HG02840 (cell line): Measurements from ENCODE around the gene GP1BA.
"Not testable (repeated sequence)": the region's sequence is repeated elsewhere in the genome, so short reads cannot be mapped to it uniquely, and the experiment has no call there.

Experiments
- ATAC-seq: cut with Tn5 transposase; IDR thresholded peaks from one replicate; pipeline ENCODE4 v1.9.1; 2021; ENCODE audit warnings: mild to moderate bottlenecking, moderate library complexity, moderate number of reproducible peaks; ENCODE audit not compliant: unreplicated experiment, low FRiP score

Gene GP1BA

GRCh38 chr17:4901108-4901647 lies 30.9 kb upstream of the GP1BA start:
- no peak for ATAC-seq

DNA sequence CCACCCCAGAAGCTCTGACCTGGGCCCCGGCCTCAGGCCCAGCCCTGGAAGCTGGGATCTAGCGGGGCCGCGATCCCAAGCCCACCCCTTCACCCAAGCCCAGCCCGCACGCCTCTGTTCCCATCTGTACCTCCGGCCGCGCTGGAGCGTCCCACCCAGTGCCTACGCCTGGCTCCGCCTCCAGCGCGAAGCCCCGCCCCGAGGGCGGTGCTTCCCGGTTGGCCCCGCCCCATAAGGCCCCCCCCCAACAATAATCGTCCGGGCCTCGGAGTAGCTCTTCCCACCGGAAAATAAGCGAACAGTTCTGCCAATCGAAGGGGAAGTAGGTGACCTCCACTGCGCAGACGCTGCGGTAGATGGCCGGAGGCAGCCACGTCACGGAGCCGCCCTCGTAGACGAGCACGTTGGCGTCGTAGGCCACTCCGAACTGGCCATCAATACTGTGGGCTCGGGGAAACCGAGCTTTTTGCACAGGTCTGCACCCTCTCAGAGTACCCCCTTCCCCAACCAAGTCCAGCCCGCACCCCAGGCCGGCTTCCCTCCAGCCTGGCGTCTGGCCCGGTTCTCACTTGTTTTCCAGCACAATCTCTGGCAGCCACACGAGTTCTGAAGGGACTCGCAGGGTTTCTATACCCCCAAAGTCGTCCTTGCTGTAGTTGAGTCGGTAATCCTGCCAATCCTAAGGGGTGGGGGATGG lies 30.3 kb upstream of the GP1BA start:
- ATAC-seq = no peak

DNA sequence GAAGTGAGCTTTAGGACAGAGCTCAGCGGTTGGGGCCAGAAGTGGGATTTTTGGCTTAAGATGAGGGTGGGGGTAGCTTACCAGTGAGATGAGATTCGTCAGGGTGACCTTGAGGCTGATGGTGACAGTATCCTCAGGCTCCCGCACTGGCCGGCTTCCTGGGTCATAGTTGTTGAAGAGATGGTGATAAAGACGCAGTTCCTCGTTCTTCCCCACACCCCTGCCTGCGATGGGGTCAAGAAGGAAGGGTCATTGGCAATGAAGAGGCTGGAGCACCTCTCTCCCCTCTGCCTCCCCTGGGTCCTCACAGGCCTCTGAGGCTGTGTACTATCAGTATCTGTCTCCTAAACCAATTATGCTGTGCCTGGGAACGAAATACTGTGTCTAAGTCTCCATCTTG lies 29.5 kb upstream of the GP1BA start:
- ATAC-seq = no peak

DNA sequence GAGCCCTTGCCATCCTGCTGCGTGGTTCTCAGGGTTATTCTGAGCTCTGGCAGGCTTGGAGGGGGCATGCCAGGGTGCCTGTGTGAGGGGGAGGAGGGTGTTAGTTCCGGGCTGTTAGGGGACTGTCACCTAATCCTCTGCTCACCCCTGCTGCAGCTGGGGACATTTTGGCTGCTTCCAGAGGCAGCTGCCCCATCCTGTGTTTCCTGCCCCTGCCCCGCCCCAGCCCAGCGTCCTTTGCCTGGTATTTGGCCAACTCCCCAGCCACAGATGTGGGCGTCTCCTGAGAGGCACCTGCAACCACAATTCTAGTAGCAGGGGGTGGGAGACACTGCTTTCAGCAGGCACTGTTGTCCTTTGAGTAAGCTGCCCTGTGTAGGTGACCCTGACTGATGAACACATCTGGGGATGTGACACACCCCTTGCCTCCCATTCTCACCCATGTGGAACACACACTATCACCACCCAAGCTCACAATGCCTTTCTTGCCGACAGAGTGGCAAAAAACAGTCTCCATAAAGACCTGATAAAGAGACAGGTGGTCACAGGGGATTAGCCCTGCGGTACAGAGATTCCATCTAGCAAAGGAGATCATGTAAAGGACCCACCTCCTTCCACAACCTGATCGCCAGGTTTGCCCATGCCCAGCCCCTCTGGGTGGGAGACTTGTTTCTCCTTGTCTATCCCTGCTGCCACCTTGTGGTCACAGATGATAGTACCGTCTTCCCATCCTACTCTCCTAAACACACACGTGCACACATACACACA lies 28.8 kb upstream of the GP1BA start, which contains the start of gene CHRNE:
TSS of gene CHRNE (minus strand) at position 48 of the 768 bp plus-strand sequence. CDS start at position 13, 35 bp downstream.
- ATAC-seq = no peak

- ATAC-seq = not testable (repeated sequence)
Measured at GRCh38 chr17:4906642-4907041, 25.4 kb upstream of the GP1BA start.

DNA sequence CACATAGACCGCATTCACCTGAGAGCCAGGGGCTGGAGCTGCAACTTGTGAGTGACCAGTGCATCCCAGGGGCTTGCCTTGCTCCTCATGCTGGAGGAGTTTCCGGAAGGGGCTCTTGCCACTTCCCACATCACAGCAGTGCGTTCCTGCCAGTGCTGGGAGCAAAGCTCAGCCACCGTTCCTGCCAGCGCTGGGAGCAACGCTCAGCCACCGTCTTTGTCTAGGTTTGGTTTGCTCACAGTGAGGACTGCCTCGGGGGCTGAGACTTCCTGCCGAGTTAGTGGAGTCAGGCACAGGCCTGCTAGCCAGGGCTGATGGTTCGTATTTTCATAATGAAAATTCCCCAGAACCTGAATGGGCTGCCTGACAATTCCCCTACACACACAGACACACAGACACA lies 23.8 kb upstream of the GP1BA start:
- no peak for ATAC-seq

DNA sequence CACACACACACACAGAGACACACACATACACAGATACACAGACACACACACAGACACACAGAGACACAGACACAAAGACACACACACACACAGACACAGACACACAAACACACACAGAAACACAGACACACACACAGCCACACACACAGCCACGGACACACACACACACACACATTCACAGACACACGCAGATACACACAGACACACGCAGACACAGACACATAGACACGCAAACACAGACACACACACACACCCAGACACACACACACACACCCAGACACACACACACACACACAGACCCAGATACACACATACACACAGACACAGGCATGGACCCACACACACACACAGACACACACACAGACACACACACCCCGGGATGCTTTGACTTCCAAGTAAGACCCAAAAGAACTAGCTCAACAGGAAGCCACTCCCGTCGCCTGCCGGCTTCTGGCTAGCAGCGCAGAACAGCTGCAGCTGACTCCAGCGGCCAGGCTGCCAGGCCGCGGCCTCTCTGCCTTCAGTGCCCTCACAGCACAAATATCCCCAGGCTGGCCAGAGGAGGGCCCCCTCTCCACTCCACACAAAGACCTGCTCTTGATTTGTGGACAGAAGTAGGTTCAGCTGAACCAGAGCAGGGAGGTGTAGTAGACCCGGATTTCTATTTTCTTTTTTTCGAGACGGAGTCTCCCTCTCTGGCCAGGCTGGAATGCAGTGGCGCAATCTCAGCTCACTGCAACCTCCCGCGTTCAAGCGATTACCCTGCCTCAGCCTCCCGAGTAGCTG lies 23.2 kb upstream of the GP1BA start:
- no peak for ATAC-seq

GRCh38 chr17:4913994-4914393 lies 18.1 kb upstream of the GP1BA start:
- ATAC-seq = no peak

DNA sequence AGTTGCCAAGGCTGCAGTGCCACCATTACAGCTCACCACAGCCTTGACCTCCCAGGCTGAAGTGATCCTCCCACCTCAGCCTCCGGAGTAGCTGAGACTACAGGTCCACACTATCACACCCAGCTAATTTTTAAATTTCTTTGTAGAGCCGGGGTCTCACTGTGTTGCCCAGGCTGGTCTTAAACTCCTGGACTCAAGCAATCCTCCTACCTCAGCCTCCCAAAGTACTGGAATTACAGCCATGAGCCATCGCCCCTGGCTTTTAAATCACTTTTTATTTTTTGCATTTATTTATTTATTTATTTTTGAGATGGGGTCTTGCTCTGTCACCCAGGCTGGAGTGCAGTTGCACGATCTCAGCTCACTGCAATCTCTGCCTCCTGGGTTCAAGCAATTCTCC lies 17.5 kb upstream of the GP1BA start:
- ATAC-seq = not testable (repeated sequence)

GRCh38 chr17:4919511-4920047 lies 12.5 kb upstream of the GP1BA start:
- no peak for ATAC-seq

DNA sequence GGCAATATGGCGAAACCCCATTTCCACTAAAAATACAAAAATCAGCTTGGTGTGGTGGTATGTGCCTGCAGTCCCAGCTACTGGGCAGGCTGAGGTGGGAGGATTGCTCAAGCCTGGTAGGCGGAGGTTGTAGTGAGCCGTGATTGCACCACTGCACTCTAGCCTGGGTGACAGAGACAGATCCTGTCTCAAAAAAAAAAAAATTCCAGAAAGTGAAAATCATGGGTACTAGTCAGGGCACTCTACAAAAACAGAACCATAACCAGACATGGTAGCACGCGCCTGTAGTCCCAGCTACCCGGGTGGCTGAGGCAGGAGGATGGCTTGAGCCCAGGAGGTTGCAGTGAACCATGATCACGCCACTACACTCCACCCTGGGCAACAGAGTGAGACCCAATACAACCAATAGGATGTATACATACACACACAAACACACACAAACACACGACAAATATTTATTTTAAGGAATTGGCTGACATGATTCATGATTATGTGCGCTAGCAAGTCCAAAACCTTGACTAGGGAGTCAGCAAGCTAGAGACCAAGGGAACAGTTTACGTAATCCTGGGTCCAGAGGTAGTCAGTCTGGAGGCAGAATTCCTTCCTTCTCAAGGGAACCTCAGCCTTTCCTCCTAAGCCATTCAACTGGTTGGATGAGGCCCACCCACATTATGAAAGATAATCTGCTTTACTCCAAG lies 11.6 kb upstream of the GP1BA start:
- ATAC-seq = no peak

DNA sequence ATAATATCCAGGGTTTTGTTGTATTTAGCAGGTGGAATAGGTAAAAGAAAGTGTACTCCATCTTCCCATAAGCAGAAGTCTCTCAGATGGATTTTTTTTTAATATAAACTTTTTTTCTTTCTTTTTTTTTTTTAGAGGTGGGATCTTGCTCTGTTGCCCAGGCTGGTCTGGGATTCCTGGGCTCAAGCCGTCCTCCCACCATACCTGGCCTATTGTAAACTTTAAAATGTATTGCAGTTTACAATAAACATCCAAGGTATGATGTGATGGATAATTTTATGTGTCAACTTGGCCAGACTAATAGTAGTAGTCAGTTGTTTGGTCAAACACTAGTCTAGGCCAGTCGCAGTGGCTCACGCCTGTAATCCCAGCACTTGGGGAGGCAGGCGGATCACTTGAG lies 10.8 kb upstream of the GP1BA start:
- ATAC-seq = no peak

DNA sequence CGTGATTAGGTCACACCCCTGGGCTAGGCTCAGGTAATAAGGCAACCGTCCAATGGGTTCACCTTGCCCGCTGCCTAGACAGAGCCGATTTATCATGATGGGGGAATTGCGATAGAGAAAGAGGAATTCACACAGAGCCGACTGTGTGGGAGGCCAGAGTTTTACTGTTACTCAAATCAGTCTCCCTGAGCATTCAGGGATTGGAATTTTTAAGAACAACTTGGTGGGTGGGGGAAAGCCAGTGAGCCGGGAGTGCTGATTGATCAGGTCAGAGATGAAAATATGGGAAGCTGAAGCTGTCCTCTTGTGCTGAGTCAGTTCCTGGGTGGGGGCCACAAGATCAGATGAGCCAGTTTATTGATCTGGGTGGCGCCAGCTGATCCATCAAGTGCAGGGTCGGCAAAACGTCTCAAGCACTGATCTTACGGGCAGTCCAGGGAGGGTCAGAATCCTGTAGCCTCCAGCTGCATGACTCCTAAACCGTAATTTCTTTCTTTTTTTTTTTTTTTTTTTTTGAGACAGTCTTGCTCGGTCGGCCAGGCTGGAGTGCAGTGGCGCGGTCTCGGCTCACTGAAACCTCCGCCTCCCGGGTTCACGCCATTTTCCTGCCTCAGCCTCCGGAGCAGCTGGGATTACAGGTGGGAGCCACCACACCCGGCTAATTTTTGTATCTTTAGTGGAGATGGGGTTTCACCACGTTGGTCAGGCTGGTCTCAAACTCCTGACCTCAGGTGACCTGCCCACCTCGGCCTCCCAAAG lies 5.3 kb upstream of the GP1BA start:
- not testable (repeated sequence) for ATAC-seq

DNA sequence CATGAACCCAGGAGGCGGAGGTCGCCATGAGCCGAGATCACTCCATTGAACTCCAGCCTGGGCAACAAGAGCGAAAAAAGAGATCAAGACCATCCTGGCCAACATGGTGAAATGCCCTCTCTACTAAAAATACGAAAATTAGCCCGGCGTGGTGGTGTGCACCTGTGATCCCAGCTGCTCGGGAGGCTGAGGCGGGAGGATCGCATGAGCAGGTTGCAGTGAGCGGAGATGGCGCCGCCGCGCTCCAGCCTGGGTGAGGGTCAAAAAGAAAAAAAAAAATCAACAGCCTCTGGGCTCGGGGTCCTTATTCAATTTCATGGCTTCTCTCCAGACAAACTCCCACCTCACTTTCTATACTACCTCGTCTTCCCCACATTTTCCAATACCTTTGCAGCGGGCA lies 3.2 kb upstream of the GP1BA start:
- no peak for ATAC-seq

DNA sequence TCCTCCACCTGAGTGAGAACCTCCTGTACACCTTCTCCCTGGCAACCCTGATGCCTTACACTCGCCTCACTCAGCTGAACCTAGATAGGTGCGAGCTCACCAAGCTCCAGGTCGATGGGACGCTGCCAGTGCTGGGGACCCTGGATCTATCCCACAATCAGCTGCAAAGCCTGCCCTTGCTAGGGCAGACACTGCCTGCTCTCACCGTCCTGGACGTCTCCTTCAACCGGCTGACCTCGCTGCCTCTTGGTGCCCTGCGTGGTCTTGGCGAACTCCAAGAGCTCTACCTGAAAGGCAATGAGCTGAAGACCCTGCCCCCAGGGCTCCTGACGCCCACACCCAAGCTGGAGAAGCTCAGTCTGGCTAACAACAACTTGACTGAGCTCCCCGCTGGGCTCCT lies 679 bp downstream of the GP1BA start:
- no peak for ATAC-seq

DNA sequence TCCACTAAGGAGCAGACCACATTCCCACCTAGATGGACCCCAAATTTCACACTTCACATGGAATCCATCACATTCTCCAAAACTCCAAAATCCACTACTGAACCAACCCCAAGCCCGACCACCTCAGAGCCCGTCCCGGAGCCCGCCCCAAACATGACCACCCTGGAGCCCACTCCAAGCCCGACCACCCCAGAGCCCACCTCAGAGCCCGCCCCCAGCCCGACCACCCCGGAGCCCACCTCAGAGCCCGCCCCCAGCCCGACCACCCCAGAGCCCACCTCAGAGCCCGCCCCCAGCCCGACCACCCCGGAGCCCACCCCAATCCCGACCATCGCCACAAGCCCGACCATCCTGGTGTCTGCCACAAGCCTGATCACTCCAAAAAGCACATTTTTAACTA lies 1.6 kb downstream of the GP1BA start:
- no peak for ATAC-seq

DNA sequence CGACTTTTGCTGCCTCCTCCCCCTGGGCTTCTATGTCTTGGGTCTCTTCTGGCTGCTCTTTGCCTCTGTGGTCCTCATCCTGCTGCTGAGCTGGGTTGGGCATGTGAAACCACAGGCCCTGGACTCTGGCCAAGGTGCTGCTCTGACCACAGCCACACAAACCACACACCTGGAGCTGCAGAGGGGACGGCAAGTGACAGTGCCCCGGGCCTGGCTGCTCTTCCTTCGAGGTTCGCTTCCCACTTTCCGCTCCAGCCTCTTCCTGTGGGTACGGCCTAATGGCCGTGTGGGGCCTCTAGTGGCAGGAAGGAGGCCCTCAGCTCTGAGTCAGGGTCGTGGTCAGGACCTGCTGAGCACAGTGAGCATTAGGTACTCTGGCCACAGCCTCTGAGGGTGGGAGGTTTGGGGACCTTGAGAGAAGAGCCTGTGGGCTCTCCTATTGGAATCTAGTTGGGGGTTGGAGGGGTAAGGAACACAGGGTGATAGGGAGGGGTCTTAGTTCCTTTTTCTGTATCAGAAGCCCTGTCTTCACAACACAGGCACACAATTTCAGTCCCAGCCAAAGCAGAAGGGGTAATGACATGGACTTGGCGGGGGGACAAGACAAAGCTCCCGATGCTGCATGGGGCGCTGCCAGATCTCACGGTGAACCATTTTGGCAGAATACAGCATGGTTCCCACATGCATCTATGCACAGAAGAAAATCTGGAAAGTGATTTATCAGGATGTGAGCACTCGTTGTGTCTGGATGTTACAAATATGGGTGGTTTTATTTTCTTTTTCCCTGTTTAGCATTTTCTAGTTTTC lies 2.3 kb downstream of the GP1BA start:
- no peak for ATAC-seq

- ATAC-seq = no peak
Measured at GRCh38 chr17:4935650-4936049, 3.6 kb downstream of the GP1BA start.

DNA sequence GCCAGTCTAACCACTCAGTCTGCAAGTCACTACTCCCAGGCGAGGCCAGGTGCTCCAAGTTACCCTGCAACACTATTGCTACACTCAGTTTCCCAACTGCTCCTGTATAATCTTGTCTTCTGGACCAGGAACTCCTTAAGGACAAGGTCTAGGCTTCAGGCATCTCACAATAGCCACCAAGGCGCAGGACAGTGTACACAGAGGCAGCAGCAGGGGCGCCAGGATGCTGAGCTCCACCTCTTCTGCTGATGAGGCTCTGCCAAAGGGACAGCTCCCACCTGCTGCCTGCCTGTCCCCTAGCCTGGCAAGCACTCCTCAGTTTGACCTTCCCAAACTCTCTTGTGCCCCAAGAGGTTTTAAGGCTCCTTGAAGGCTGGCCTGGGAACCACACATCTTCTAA lies 4.4 kb downstream of the GP1BA start:
- no peak for ATAC-seq
